ENCODE data around the gene CCDC85A.

CCDC85A gene

DNA sequence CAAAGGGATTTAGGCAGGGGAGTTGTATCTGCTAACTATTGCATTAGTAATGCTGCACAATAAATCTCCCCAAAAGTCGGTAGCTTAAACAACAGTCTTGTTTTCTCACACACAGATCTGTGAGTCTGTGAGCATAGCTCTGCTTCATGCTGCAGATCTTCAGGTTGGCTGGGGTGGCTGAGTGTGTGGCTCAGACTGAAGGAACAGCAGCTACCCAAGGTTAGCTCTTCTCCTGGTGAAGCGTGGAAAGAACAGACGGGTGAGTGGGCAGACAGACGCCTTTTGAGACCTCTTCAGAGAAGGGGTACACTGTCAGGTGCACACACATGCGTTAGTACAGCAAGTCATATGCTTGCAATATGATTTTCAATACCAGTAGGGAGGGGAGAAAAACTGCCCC lies 3.9 kb upstream of the CCDC85A start:
- no peak overlapping the region for H3K4me3 ChIP-seq (ENCODE audit: low read depth, low read length)
- TF ChIP-seq, protein P1, sequence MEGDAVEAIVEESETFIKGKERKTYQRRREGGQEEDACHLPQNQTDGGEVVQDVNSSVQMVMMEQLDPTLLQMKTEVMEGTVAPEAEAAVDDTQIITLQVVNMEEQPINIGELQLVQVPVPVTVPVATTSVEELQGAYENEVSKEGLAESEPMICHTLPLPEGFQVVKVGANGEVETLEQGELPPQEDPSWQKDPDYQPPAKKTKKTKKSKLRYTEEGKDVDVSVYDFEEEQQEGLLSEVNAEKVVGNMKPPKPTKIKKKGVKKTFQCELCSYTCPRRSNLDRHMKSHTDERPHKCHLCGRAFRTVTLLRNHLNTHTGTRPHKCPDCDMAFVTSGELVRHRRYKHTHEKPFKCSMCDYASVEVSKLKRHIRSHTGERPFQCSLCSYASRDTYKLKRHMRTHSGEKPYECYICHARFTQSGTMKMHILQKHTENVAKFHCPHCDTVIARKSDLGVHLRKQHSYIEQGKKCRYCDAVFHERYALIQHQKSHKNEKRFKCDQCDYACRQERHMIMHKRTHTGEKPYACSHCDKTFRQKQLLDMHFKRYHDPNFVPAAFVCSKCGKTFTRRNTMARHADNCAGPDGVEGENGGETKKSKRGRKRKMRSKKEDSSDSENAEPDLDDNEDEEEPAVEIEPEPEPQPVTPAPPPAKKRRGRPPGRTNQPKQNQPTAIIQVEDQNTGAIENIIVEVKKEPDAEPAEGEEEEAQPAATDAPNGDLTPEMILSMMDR (IDR thresholded peaks at IDR 0.05; ENCODE audit: borderline replicate concordance, insufficient read depth, low read depth, low read length) = no peak

DNA sequence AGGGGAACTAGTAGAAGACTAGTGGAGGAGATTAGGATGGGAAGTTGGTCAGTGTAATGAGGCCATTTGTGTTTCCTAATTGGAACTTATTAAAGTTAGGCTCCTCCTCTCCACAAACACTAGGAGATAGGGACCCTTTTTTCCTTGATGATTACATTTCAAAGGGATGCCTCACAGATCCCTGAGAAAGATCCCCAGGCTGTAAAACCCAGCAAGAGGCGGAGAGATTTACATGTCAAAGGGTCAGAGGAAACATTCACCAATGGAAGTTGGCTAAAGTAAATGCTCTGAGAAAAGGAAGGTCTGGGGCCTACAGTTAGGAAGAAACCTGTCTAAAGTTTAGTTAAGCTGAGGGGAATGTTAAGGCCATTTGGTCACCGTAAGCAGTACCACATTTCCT lies 1.4 kb upstream of the CCDC85A start:
- TF ChIP-seq, protein P1 (IDR thresholded peaks at IDR 0.05; ENCODE audit: borderline replicate concordance, insufficient read depth, low read depth, low read length) = no peak

DNA sequence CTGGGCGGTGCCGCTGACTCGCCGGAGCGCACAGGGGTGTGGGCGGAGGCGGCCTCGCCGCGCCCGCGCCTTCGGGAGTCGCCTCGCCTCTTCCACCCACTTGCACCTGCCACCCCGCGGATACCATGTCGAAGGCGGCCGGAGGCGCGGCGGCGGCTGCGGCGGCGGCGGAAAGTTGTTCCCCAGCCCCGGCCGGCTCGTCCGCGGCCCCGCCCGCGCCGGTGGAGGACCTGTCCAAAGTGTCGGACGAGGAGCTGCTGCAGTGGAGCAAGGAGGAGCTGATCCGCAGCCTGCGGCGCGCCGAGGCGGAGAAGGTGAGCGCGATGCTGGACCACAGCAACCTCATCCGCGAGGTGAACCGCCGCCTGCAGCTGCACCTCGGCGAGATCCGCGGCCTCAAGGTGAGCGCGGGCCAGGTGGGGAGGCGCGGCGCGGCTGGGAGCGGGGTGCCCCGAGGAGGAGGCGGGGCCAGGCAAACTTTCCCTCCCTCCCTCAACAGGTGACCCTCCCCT lies 766 bp downstream of the CCDC85A start:
- no peak overlapping the region for H3K4me3 ChIP-seq (ENCODE audit: low read depth, low read length)

More for the DNA sequence above, 1.4 kb upstream of the CCDC85A start:
- no peak overlapping the region for H3K4me3 ChIP-seq (ENCODE audit: low read depth, low read length)

DNA sequence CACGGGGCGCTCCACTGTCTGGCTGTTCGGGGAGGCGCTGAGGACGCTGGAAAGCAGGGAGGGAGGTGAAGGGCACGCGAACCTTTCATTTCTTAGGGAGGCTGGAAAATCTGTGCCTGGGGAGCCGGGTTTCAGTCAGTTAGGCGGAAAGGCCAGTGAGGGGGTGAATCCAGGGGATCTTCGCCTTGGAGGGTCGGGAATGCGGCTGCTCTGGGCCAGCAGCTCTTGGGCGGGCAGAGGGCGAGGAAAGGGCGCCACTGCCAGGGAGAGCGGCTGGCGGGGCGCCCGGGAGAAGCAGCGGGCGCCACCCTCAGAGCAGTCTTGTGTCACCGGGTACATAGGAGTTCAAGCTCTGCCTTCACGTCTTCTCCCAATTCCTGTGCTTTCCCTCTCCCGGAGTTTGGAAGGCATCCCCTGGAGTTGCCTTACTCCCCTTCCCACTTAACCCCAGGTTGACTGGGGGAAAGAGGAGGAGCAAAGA lies 1.4 kb downstream of the CCDC85A start:
- TF ChIP-seq, protein P1 (IDR thresholded peaks at IDR 0.05; ENCODE audit: borderline replicate concordance, insufficient read depth, low read depth, low read length) = no peak

More for the DNA sequence above, 766 bp downstream of the CCDC85A start:
- TF ChIP-seq, protein P1 (IDR thresholded peaks at IDR 0.05; ENCODE audit: borderline replicate concordance, insufficient read depth, low read depth, low read length) = no peak

DNA sequence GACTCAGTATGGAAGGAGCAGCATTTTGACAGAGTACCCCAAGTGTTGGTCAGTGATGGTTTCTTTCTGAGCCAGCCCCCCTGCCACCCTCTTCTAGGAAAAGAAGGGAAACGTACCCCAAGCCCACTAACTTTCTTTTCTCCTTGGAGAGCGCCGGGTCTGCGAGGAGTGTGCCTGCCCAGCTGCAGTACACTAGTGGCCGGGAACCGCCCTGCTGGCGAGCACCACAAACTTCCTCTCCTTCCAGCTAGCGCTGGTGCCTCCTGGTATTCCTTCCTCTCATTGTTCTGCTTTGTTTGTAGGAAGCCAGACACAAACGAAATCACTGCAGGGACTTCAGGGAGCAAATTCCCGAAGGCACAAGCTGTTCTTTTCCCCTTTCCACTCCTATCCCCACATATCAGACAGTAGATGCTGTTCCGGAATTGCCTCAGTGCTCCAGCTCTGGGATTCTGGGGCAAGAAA lies 1.8 kb downstream of the CCDC85A start:
- no peak overlapping the region for H3K4me3 ChIP-seq (ENCODE audit: low read depth, low read length)
- TF ChIP-seq, protein P1 (IDR thresholded peaks at IDR 0.05; ENCODE audit: borderline replicate concordance, insufficient read depth, low read depth, low read length) = no peak

More for the DNA sequence above, 1.4 kb downstream of the CCDC85A start:
- H3K4me3 ChIP-seq (ENCODE audit: low read depth, low read length) = no peak overlapping the region

DNA sequence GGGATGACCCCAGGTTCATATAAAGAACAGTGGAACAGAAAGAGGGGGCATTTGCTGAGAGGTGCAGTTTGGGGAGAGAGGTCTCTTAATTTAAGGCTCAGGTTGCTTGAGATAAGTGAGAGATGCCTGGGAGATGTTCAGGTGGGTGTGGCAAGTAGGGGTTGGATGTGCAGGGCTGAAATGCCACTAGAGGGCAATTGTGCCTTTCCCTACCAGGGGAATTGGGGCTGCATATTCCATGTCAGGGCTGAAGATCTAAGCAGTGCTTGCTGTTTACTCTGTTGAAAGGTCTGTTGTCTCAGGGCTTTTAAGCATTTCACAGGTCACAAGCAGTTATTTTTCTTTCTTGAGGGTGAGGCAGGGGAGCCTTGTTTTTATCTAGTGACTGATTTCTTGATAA lies 7.8 kb downstream of the CCDC85A start:
- TF ChIP-seq, protein P1 (IDR thresholded peaks at IDR 0.05; ENCODE audit: borderline replicate concordance, insufficient read depth, low read depth, low read length) = peak; percentile 42; the same call in 1 of the 2 replicates
- no peak overlapping the region for H3K4me3 ChIP-seq (ENCODE audit: low read depth, low read length)

DNA sequence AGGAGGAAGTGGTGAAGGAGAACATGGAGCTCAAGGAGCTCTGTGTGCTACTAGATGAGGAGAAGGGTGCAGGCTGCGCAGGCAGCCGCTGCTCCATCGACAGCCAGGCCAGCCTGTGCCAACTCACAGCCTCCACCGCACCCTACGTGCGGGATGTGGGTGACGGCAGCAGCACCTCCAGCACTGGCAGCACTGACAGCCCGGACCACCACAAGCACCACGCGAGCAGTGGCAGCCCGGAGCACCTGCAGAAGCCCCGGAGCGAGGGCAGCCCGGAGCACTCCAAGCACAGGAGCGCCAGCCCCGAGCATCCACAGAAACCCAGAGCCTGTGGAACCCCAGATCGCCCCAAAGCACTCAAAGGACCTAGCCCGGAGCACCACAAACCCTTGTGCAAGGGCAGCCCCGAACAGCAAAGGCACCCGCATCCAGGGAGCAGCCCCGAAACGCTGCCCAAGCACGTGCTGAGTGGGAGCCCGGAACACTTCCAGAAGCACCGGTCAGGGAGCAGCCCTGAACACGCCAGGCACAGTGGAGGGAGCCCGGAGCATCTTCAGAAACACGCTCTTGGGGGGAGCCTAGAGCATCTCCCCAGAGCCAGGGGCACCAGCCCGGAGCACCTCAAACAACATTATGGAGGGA lies 9.0 kb downstream of the CCDC85A start:
- TF ChIP-seq, protein P1 (IDR thresholded peaks at IDR 0.05; ENCODE audit: borderline replicate concordance, insufficient read depth, low read depth, low read length) = no peak
- H3K4me3 ChIP-seq (ENCODE audit: low read depth, low read length) = no peak overlapping the region

All from GM12875 (cell line).